Neuronal stem cell (in vitro differentiated cells): ENCODE results near the gene KCNAB2.

Source experiments
- DNase-seq: peaks from one replicate; pipeline ENCODE4 v3.0.0-alpha.2; 2013; ENCODE audit warnings: low spot score
- H2AFZ ChIP-seq: one replicate; pipeline ENCODE4 v1.6.1; 2013; ENCODE audit warnings: mild to moderate bottlenecking, low read length, inconsistent platforms
- H2AK5ac ChIP-seq: 2 replicates; pipeline ENCODE4 v1.6.1; 2013; ENCODE audit warnings: low read depth, mild to moderate bottlenecking, inconsistent platforms, low read length, moderate library complexity, mixed read lengths
- H2BK120ac ChIP-seq: 2 replicates; pipeline ENCODE4 v1.6.1; 2013; ENCODE audit warnings: low read depth, mild to moderate bottlenecking, inconsistent platforms, low read length, moderate library complexity, mixed read lengths
- H2BK12ac ChIP-seq: one replicate; pipeline ENCODE4 v1.6.1; 2013; ENCODE audit warnings: low read length, inconsistent platforms
- H2BK15ac ChIP-seq: 2 replicates; pipeline ENCODE4 v1.6.1; 2013; ENCODE audit warnings: mild to moderate bottlenecking, low read length, inconsistent platforms, mixed read lengths
- H2BK5ac ChIP-seq: one replicate; pipeline ENCODE4 v1.6.1; 2013; ENCODE audit warnings: inconsistent platforms, mild to moderate bottlenecking, low read length, moderate library complexity
- H3K14ac ChIP-seq: one replicate; pipeline ENCODE4 v1.6.1; 2013; ENCODE audit warnings: low read length, inconsistent platforms
- H3K18ac ChIP-seq: 2 replicates; pipeline ENCODE4 v1.6.1; 2013; ENCODE audit warnings: low read length, inconsistent platforms
- H3K23ac ChIP-seq: 2 replicates; pipeline ENCODE4 v1.6.1; 2013; ENCODE audit warnings: low read depth, mild to moderate bottlenecking, mixed read lengths, low read length, inconsistent platforms; ENCODE audit not compliant: poor library complexity
- H3K27ac ChIP-seq: replicated peaks from 3 replicates; pipeline ENCODE4 v1.5.1; 2013; ENCODE audit warnings: low read length, inconsistent platforms
- H3K27me3 ChIP-seq, 3 experiments: 2 replicates each; pipeline ENCODE4 v1.6.1; 2013; ENCODE audit warnings: low read length in 3 of 3, mild to moderate bottlenecking in 2 of 3, inconsistent platforms in 1 of 3, low read depth in 1 of 3, mixed read lengths in 1 of 3, moderate library complexity in 1 of 3; ENCODE audit not compliant: control insufficient read depth in 3 of 3, insufficient read depth in 3 of 3
- H3K36me3 ChIP-seq, 2 donors: replicated peaks in 1 of 2; 2 replicates each; pipeline ENCODE4 v1.6.1; 2013; ENCODE audit warnings: low read length in 2 of 2; ENCODE audit not compliant: control insufficient read depth in 2 of 2, insufficient read depth in 2 of 2
- H3K4ac ChIP-seq: 2 replicates; pipeline ENCODE4 v1.6.1; 2013; ENCODE audit warnings: inconsistent platforms, mild to moderate bottlenecking, low read length, moderate library complexity
- H3K4me1 ChIP-seq, 2 donors: 1 replicate in 1 of 2; 2 replicates in 1 of 2; pipeline ENCODE4 v1.6.1; 2013; ENCODE audit warnings: low read length in 2 of 2, low read depth in 1 of 2; ENCODE audit not compliant: control insufficient read depth in 2 of 2, insufficient read depth in 1 of 2
- H3K4me2 ChIP-seq: one replicate; pipeline ENCODE4 v1.6.1; 2013; ENCODE audit warnings: mild to moderate bottlenecking, low read length, inconsistent platforms; ENCODE audit not compliant: insufficient read depth, poor library complexity, severe bottlenecking
- H3K4me3 ChIP-seq, 2 donors: 2 replicates each; pipeline ENCODE4 v1.5.1; 2013; ENCODE audit warnings: low read length in 2 of 2, mild to moderate bottlenecking in 2 of 2, inconsistent platforms in 1 of 2, moderate library complexity in 1 of 2
- H3K79me1 ChIP-seq: one replicate; pipeline ENCODE4 v1.6.1; 2013; ENCODE audit warnings: low read depth, mild to moderate bottlenecking, inconsistent platforms, low read length, moderate library complexity
- H3K9ac ChIP-seq: one replicate; pipeline ENCODE4 v1.6.1; 2013; ENCODE audit warnings: mild to moderate bottlenecking, low read depth, low read length, inconsistent platforms; ENCODE audit not compliant: poor library complexity
- H3K9me3 ChIP-seq, 2 donors: replicated peaks in 1 of 2; 2 replicates each; pipeline versions ENCODE3 to v1.6.1; 2013; ENCODE audit warnings: low read length in 2 of 2, mild to moderate bottlenecking in 2 of 2, inconsistent platforms in 1 of 2, low read depth in 1 of 2, mixed read lengths in 1 of 2, moderate library complexity in 1 of 2; ENCODE audit not compliant: control insufficient read depth in 2 of 2, insufficient read depth in 1 of 2
- H4K8ac ChIP-seq: one replicate; pipeline ENCODE4 v1.6.1; 2013; ENCODE audit warnings: low read depth, mild to moderate bottlenecking, inconsistent platforms, low read length, moderate library complexity
- H4K91ac ChIP-seq: one replicate; pipeline ENCODE4 v1.6.1; 2013; ENCODE audit warnings: low read length, low read depth, mild to moderate bottlenecking, inconsistent platforms; ENCODE audit not compliant: poor library complexity
- WGBS, 2 donors: extraction: QIAGEN DNeasy Blood & Tissue Kit; methylation state at CpG; one replicate each; pipeline ENCODE4 v1.1.7; 2013; ENCODE audit warnings: missing lambda C conversion rate in 2 of 2, mixed read lengths in 1 of 2; ENCODE audit not compliant: insufficient read length in 2 of 2, insufficient replicate concordance in 1 of 2; ENCODE audit errors: extremely low coverage in 2 of 2; 5-methylcytosine and 5-hydroxymethylcytosine counted together

KCNAB2 gene

GRCh38 chr1:6142036-6142621, 96.4 kb downstream of the KCNAB2 start:
- no peak overlapping the region for H3K27ac ChIP-seq
- H3K4me2 ChIP-seq: no peak overlapping the region
- no peak overlapping the region for H2BK5ac ChIP-seq
- H3K4me3 ChIP-seq: peak overlapping the region in 1 of 2 donors; percentile 18
- no peak overlapping the region for H2AFZ ChIP-seq
- H4K91ac ChIP-seq: no peak overlapping the region
- H3K9ac ChIP-seq: no peak overlapping the region
- no peak overlapping the region for H4K8ac ChIP-seq
- H2BK15ac ChIP-seq: no peak overlapping the region
- H3K79me1 ChIP-seq: no peaks in the 10 kb centered on the region
- WGBS, 2 donors: no CpG with 5 or more reads among the region's 33 CpGs
- H3K4ac ChIP-seq: no peak overlapping the region
- H3K4me1 ChIP-seq: no peaks in the 10 kb centered on the region
- no peak overlapping the region for H3K14ac ChIP-seq
- H3K36me3 ChIP-seq: no peaks in the 10 kb centered on the region
- no peak overlapping the region for H2BK12ac ChIP-seq
- no peaks in the 10 kb centered on the region for H3K9me3 ChIP-seq
- H3K18ac ChIP-seq: peak overlapping the region; percentile 72
- H3K27me3 ChIP-seq: peaks cover 0 to 68% (median 0%) of the 10 kb centered on the region in 3 experiments
- DNase-seq: no peak
- H2AK5ac ChIP-seq: peak overlapping the region; percentile 32
- no peak overlapping the region for H3K23ac ChIP-seq
- no peak overlapping the region for H2BK120ac ChIP-seq

GRCh38 chr1:6142734-6143133, 97.0 kb downstream of the KCNAB2 start:
- Histone ChIP-seq H3K4me1 (no peaks in the 10 kb centered on the region), H2BK15ac (no peak overlapping the region), H3K9me3 (no peaks in the 10 kb centered on the region), H3K18ac (no peak overlapping the region), H3K14ac (no peak overlapping the region), H3K4ac (no peak overlapping the region), H2AK5ac (no peak overlapping the region), H3K27me3 (peaks cover 0 to 68% (median 3%) of the 10 kb centered on the region in 3 experiments), H3K4me3 (no peak overlapping the region), H4K91ac (no peak overlapping the region), H2BK120ac (no peak overlapping the region), H2AFZ (no peak overlapping the region), H3K9ac (no peak overlapping the region), H3K27ac (no peak overlapping the region), H3K4me2 (no peak overlapping the region), H2BK12ac (no peak overlapping the region), H3K23ac (no peak overlapping the region), H2BK5ac (no peak overlapping the region), H3K79me1 (no peaks in the 10 kb centered on the region), H4K8ac (no peak overlapping the region), H3K36me3 (no peaks in the 10 kb centered on the region)
- WGBS, 2 donors: no CpG with 5 or more reads among the region's 4 CpGs
- DNase-seq: no peak

- no peak overlapping the region for H3K18ac ChIP-seq
- H3K4me3 ChIP-seq: no peak overlapping the region
- peaks cover 0 to 2% of the 10 kb centered on the region in 2 donors for H3K4me1 ChIP-seq
- no peaks in the 10 kb centered on the region for H3K36me3 ChIP-seq
- no peak overlapping the region for H2BK12ac ChIP-seq
- WGBS, 2 donors: no CpG with 5 or more reads among the region's 4 CpGs
- no peak overlapping the region for H4K8ac ChIP-seq
- no peak overlapping the region for H2AFZ ChIP-seq
- no peak overlapping the region for H3K9ac ChIP-seq
- no peak overlapping the region for H2BK120ac ChIP-seq
- H3K27ac ChIP-seq: no peak overlapping the region
- H2AK5ac ChIP-seq: no peak overlapping the region
- H3K4me2 ChIP-seq: no peak overlapping the region
- DNase-seq: no peak
- no peaks in the 10 kb centered on the region for H3K79me1 ChIP-seq
- peaks cover 0 to 71% (median 9%) of the 10 kb centered on the region in 3 experiments for H3K27me3 ChIP-seq
- no peaks in the 10 kb centered on the region for H3K9me3 ChIP-seq
- H4K91ac ChIP-seq: no peak overlapping the region
- no peak overlapping the region for H3K4ac ChIP-seq
- no peak overlapping the region for H2BK15ac ChIP-seq
- H2BK5ac ChIP-seq: no peak overlapping the region
- no peak overlapping the region for H3K14ac ChIP-seq
- no peak overlapping the region for H3K23ac ChIP-seq
Measured at GRCh38 chr1:6143395-6143794, 97.7 kb downstream of the KCNAB2 start.

GRCh38 chr1:6144175-6144574, 98.5 kb downstream of the KCNAB2 start:
- Histone ChIP-seq H2BK5ac (no peak overlapping the region), H2BK120ac (no peak overlapping the region), H3K9me3 (no peaks in the 10 kb centered on the region), H3K18ac (no peak overlapping the region), H2BK15ac (no peak overlapping the region), H2BK12ac (no peak overlapping the region), H3K27ac (no peak overlapping the region), H4K8ac (no peak overlapping the region), H3K4me2 (no peak overlapping the region), H2AK5ac (no peak overlapping the region), H3K4ac (no peak overlapping the region), H3K27me3 (peaks cover 0 to 70% (median 15%) of the 10 kb centered on the region in 3 experiments), H3K9ac (no peak overlapping the region), H3K4me1 (peaks cover 3 to 8% of the 10 kb centered on the region in 2 donors), H3K36me3 (no peaks in the 10 kb centered on the region), H3K23ac (no peak overlapping the region), H2AFZ (no peak overlapping the region), H3K79me1 (no peaks in the 10 kb centered on the region), H3K14ac (no peak overlapping the region), H4K91ac (no peak overlapping the region), H3K4me3 (no peak overlapping the region)
- no peak for DNase-seq
- WGBS, 2 donors: no CpG with 5 or more reads among the region's 7 CpGs
